HCT116 (cell line): Measurements from ENCODE around the gene TOPBP1.

ENCODE experiments used
- ELF1 ChIP-seq: IDR thresholded peaks from 2 replicates; pipeline ENCODE4 v1.6.1; 2012; ENCODE audit warnings: low read depth, borderline replicate concordance
- EZH2phosphoT487 ChIP-seq: fragments of 200-600 bp; IDR thresholded peaks from 2 replicates; pipeline ENCODE4 v1.6.1; 2018; ENCODE audit warnings: antibody characterized with exemption, borderline replicate concordance
- POLR2AphosphoS5 ChIP-seq: IDR thresholded peaks from 2 replicates; pipeline ENCODE4 v1.6.1; 2011; ENCODE audit warnings: mild to moderate bottlenecking, low read depth, low read length, moderate library complexity
- SIN3A ChIP-seq: IDR thresholded peaks from 2 replicates; pipeline ENCODE4 v1.6.1; 2012; ENCODE audit warnings: low read depth
- SP1 ChIP-seq: IDR thresholded peaks from 2 replicates; pipeline ENCODE4 v1.6.1; 2012; ENCODE audit warnings: low read depth
- TCF7L2 ChIP-seq: IDR thresholded peaks from 2 replicates; pipeline ENCODE4 v1.7.0; 2011; ENCODE audit warnings: borderline replicate concordance, inconsistent platforms; ENCODE audit not compliant: insufficient read depth, insufficient read length; ENCODE audit errors: extremely low read depth
- YY1 ChIP-seq: IDR thresholded peaks from 2 replicates; pipeline ENCODE4 v1.6.1; 2011; ENCODE audit warnings: low read length, low read depth, moderate library complexity, mild to moderate bottlenecking; ENCODE audit not compliant: insufficient replicate concordance; ENCODE audit errors: extremely low read depth
- TF ChIP-seq, protein P1 (sequence below), 3 experiments: fragments of 200-600 bp in 1 of 3; sonication (generic) in 1 of 3; IDR thresholded peaks in 2 of 3; conservative IDR thresholded peaks in 1 of 3; 2 replicates each; pipeline ENCODE4 v1.5.1; 2012 to 2017; ENCODE audit warnings: low read depth in 2 of 3, low read length in 2 of 3, antibody characterized with exemption in 1 of 3, borderline replicate concordance in 1 of 3, control low read depth in 1 of 3, mild to moderate bottlenecking in 1 of 3, mixed read lengths in 1 of 3, mixed run types in 1 of 3, moderate library complexity in 1 of 3; ENCODE audit not compliant: insufficient read depth in 1 of 3
- TF ChIP-seq, protein P2 (sequence below): IDR thresholded peaks from 2 replicates; pipeline ENCODE4 v1.6.1; 2012
- TF ChIP-seq, protein P3 (sequence below): IDR thresholded peaks from 2 replicates; pipeline ENCODE4 v1.6.1; 2012; ENCODE audit warnings: low read depth
- TF ChIP-seq, protein P4 (sequence below): IDR thresholded peaks from 2 replicates; pipeline ENCODE4 v1.6.1; 2011; ENCODE audit warnings: mild to moderate bottlenecking, low read length, moderate library complexity; ENCODE audit not compliant: insufficient replicate concordance; ENCODE audit errors: extremely low read depth

DNA sequence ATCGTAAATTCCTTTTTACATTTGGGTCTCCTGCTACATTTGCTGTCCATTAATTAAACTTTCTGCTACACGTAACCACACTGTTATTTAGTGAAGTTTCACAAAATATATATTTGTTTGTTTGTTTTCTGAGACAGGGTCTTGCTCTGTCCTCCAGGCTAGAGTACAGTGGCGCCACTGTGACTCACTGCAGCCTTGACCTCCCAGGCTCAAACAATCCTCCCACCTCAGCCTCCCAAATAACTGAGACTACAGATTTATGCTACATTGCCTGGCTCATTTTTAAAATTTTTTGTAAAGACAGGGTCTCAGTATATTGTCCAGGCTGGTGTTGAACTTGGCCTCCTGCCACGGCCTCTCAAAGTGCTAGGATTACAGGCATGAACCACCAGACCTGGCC lies 20.5 kb downstream of the TOPBP1 start:
- TF ChIP-seq SIN3A (no peak), POLR2AphosphoS5 (no peak), ELF1 (no peak), YY1 (no peak), TCF7L2 (no peak), SP1 (no peak), EZH2phosphoT487 (no peak)
- TF ChIP-seq, protein P1, sequence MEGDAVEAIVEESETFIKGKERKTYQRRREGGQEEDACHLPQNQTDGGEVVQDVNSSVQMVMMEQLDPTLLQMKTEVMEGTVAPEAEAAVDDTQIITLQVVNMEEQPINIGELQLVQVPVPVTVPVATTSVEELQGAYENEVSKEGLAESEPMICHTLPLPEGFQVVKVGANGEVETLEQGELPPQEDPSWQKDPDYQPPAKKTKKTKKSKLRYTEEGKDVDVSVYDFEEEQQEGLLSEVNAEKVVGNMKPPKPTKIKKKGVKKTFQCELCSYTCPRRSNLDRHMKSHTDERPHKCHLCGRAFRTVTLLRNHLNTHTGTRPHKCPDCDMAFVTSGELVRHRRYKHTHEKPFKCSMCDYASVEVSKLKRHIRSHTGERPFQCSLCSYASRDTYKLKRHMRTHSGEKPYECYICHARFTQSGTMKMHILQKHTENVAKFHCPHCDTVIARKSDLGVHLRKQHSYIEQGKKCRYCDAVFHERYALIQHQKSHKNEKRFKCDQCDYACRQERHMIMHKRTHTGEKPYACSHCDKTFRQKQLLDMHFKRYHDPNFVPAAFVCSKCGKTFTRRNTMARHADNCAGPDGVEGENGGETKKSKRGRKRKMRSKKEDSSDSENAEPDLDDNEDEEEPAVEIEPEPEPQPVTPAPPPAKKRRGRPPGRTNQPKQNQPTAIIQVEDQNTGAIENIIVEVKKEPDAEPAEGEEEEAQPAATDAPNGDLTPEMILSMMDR (IDR thresholded peaks at IDR 0.05 in 2 of 3, conservative IDR thresholded peaks at IDR 0.05 in 1 of 3; ENCODE audit: borderline replicate concordance in 1 of 3, insufficient read depth in 1 of 3, low read depth in 2 of 3, low read length in 2 of 3) = no peak
- TF ChIP-seq, protein P2, sequence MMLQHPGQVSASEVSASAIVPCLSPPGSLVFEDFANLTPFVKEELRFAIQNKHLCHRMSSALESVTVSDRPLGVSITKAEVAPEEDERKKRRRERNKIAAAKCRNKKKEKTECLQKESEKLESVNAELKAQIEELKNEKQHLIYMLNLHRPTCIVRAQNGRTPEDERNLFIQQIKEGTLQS = no peak
- TF ChIP-seq, protein P3, sequence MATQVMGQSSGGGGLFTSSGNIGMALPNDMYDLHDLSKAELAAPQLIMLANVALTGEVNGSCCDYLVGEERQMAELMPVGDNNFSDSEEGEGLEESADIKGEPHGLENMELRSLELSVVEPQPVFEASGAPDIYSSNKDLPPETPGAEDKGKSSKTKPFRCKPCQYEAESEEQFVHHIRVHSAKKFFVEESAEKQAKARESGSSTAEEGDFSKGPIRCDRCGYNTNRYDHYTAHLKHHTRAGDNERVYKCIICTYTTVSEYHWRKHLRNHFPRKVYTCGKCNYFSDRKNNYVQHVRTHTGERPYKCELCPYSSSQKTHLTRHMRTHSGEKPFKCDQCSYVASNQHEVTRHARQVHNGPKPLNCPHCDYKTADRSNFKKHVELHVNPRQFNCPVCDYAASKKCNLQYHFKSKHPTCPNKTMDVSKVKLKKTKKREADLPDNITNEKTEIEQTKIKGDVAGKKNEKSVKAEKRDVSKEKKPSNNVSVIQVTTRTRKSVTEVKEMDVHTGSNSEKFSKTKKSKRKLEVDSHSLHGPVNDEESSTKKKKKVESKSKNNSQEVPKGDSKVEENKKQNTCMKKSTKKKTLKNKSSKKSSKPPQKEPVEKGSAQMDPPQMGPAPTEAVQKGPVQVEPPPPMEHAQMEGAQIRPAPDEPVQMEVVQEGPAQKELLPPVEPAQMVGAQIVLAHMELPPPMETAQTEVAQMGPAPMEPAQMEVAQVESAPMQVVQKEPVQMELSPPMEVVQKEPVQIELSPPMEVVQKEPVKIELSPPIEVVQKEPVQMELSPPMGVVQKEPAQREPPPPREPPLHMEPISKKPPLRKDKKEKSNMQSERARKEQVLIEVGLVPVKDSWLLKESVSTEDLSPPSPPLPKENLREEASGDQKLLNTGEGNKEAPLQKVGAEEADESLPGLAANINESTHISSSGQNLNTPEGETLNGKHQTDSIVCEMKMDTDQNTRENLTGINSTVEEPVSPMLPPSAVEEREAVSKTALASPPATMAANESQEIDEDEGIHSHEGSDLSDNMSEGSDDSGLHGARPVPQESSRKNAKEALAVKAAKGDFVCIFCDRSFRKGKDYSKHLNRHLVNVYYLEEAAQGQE = no peak
- TF ChIP-seq, protein P4, sequence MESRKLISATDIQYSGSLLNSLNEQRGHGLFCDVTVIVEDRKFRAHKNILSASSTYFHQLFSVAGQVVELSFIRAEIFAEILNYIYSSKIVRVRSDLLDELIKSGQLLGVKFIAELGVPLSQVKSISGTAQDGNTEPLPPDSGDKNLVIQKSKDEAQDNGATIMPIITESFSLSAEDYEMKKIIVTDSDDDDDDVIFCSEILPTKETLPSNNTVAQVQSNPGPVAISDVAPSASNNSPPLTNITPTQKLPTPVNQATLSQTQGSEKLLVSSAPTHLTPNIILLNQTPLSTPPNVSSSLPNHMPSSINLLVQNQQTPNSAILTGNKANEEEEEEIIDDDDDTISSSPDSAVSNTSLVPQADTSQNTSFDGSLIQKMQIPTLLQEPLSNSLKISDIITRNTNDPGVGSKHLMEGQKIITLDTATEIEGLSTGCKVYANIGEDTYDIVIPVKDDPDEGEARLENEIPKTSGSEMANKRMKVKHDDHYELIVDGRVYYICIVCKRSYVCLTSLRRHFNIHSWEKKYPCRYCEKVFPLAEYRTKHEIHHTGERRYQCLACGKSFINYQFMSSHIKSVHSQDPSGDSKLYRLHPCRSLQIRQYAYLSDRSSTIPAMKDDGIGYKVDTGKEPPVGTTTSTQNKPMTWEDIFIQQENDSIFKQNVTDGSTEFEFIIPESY = no peak
